GM20000 (cell line): Measurements from ENCODE around the gene EREG.

Experiments used
- DNase-seq: peaks from one replicate; pipeline ENCODE4 v3.0.0; 2012; ENCODE audit warnings: low spot score
- CTCF ChIP-seq: IDR thresholded peaks from 2 replicates; pipeline ENCODE4 v1.5.1; 2012; ENCODE audit warnings: mild to moderate bottlenecking, control low read depth; ENCODE audit errors: extremely low read depth, missing control alignments

Gene EREG

GRCh38 chr4:74387790-74388189, 22.8 kb downstream of the EREG start:
- TF ChIP-seq CTCF = no peak

GRCh38 chr4:74389494-74389893, 24.5 kb downstream of the EREG start:
- no peak for TF ChIP-seq CTCF
- DNase-seq = no peak

More at GRCh38 chr4:74387790-74388189, 22.8 kb downstream of the EREG start:
- DNase-seq = no peak

GRCh38 chr4:74390677-74391076, 25.7 kb downstream of the EREG start:
- DNase-seq = no peak
- no peak for TF ChIP-seq CTCF

- no peak for TF ChIP-seq CTCF
Observed at GRCh38 chr4:74391346-74391745, 26.4 kb downstream of the EREG start.

DNA sequence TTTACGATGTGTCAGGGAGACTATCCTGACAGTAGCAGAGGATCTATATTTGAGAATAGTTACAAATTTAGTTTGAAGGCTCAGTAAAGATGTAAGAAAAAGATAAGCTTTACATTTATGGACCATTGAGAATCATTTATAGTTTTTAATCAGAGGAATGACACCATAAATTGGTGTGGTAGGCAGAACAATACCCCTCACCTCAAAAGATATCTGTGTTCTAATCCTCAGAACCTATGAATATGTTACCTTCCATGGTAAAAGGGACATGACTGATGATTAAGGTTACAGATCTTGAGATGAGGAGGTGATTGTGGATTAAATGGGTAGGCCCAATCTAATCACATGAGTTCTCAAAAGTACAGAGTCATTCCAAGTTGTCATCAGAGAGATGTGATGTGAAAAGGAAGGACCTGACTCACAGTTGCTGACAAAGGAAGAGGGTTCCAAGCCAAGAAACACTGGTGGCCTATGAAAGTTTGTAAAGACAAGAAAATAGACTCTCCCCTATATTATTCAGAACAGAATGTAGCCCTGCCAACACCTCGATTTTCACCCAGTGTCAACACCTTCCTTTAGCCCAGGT, 27.0 kb downstream of the EREG start:
- TF ChIP-seq CTCF = no peak
- no peak for DNase-seq

More at GRCh38 chr4:74391346-74391745, 26.4 kb downstream of the EREG start:
- DNase-seq = no peak

DNA sequence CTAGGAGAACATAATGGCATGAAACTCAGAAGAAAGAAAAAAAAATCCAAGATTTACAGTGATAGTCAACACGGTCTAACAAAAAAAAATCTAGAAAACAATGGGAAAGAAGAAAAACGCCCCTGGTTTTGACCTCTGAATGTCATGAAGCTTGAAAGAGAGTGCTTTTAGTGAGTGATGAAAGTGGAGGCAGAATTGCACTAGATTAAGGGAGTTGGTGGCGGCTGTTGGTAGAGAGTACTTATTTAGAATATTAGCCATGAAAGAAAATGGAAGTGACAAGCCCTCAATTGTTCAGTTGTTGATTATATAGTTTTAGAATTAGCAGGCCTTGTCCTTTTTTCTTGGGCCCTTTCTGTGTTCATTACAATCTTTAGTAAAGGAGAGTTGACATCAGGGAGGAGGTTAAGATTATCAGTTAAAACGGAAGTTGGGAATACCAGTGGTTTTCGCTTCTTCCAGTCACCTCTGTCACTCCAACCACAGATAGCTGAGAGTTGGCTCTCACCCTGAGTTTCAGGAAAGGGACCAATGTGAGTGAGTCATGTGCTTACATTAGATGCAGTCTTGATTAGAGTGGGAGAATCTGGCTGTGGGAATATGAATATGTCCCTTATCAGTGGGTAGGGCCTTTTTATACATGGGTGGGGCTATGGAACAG, 29.7 kb downstream of the EREG start:
- no peak for DNase-seq
- TF ChIP-seq CTCF = no peak

DNA sequence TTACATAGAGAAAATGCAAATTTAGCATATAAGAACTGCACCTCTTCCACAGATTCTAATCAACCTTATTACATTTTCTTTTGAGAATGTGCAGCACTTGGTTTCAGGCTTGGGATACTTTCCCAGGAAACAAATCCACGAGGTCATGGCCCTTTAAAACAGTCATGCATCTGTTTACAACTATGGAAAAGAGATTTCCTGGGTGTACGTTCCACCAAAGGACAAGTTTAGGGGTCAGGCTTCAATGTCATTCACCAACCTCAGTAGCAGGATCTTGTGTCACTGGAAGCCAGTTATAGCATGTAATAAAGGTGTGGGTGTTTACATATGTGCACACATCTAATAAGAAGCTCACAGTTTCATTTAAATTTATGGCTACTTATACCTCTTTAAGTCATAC, 30.7 kb downstream of the EREG start:
- no peak for DNase-seq
- TF ChIP-seq CTCF = no peak
